OCI-M1 (cell line): ENCODE results near the gene ADAM12.
A peak's percentile ranks its signal among the peaks of the same experiment; 100 is the strongest.
"Not testable (repeated sequence)": the region's sequence is repeated elsewhere in the genome, so short reads cannot be mapped to it uniquely, and the experiment has no call there.

Experiments
- DNase-seq: peaks from one replicate; lab custom pipeline; 2025; lab: John Stamatoyannopoulos, UW

Gene ADAM12

GRCh38 chr10:126177417-126178030, 210.8 kb downstream of the ADAM12 start:
- no peak for DNase-seq

GRCh38 chr10:126175641-126176262, 212.5 kb downstream of the ADAM12 start:
- DNase-seq = no peak

GRCh38 chr10:126172755-126173154, 215.5 kb downstream of the ADAM12 start:
- not testable (repeated sequence) for DNase-seq

GRCh38 chr10:126171555-126171954, 216.7 kb downstream of the ADAM12 start:
- DNase-seq = peak; percentile 31

DNA sequence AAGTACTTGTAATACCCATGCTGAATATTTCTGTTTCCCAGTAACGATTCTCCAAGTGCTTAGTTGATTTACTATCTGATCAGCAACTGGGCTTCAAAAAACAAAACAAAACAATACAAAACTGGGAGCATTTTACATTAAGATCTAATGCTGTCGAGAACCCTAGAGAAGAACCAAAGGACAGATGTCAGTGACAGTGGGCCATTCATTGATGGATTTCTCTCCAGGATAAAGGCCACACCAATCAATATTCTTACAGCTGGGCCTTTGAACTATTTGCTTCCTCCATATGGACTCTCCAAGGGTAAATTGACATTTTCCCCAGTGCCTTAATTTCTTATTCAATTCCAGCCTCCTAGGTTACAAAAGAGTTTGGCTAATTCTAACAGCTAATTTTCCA, 217.5 kb downstream of the ADAM12 start:
- DNase-seq = no peak

GRCh38 chr10:126170371-126170770, 217.9 kb downstream of the ADAM12 start:
- DNase-seq = no peak

- DNase-seq = no peak
Observed at GRCh38 chr10:126169899-126170298, 218.4 kb downstream of the ADAM12 start.

DNA sequence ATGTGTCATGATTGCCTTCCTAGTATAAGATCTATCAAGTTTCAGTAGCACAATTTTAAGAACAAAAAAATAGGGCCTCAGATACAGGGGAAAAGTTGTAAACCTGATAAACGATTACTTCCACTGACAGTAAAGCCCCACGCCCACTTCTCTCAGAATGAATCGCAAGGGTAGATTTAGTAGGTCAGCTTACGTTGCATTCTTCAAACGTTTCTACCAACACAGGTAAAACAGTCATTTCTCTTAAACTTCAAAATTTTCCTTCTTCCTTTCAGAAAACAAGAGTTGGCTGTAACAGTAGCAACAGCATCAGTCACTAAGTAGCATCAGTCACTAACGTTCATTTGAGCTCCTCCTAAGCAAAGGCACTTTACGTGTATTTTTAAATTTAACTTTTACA, 221.5 kb downstream of the ADAM12 start:
- no peak for DNase-seq

- DNase-seq = no peak
Observed at GRCh38 chr10:126165874-126166273, 222.4 kb downstream of the ADAM12 start.

GRCh38 chr10:126163506-126163905, 224.8 kb downstream of the ADAM12 start:
- DNase-seq = no peak

- DNase-seq = no peak
Observed at GRCh38 chr10:126161691-126162090, 226.6 kb downstream of the ADAM12 start.

GRCh38 chr10:126160971-126161630, 227.2 kb downstream of the ADAM12 start:
- peak; percentile 56 for DNase-seq

- no peak for DNase-seq
Observed at GRCh38 chr10:126160571-126160970, 227.7 kb downstream of the ADAM12 start.

DNA sequence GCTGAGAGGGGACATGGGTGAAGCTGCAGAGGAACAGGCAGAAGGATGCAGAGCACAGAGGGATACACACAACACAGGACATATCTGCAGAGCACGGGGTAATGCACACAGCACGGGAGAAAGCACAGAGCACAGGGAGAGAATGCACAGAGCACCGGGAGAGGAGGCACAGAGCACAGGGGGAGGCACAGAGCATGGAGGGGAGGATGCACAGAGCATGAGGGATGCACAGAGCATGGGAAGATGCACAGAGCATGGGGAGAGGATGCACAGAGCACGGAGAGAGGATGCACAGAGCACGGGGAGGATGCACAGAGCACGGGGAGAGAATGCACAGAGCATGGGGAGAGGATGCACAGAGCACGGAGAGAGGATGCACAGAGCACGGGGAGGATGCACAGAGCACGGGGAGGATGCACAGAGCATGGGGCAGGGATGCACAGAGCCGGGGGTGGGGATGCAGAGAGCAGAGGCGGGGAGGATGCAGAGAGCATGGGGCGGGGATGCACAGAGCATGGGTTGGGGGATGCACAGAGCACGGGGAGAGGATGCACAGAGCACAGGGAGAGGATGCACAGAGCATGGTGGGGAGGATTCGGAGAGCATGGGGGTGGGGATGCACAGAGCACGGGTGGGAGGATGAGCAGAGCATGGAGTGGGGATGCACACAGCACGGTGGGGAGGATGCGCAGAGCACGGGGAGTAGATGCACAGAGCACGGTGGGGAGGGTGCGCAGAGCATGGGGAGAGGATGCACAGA, 230.0 kb downstream of the ADAM12 start:
- DNase-seq = no peak

- no peak for DNase-seq
Observed at GRCh38 chr10:126157189-126157588, 231.1 kb downstream of the ADAM12 start.

GRCh38 chr10:126156503-126156902, 231.8 kb downstream of the ADAM12 start:
- DNase-seq = no peak

DNA sequence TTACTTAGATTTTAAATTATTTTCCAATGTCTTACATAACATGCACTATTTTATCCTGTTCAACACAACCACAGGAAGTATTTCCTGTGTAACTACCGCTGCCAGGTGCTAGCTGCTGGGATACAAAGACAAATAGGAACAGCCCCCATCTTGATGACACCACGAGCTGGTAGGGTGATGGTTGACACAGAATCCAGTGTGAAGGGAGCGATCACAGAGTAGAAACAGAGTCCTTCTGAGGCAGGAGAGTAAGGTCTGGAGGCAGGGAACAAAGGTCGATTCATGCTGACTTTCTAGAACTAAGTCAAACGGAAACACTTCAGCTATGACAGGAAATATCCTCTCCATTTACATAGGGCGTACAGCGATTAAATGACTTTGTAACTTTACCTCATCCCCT, 232.3 kb downstream of the ADAM12 start:
- no peak for DNase-seq

DNA sequence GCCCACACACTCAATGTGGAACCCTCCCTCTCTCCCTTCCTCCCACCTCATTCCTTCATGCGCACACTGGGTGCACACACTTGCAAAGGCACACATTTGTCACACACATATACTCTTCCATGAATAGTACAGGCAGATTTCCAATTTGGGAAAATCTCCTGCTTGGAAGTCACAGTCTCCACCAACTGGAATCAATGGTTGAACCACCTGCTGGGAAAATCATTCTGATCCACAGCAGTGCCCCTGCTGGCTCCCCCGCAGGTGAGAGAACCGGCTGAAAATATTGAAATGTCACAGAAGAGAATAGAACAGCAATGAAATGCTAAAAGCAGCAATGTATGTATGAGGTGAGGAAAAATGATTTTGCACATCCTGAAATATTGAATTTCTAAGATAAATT, 232.7 kb downstream of the ADAM12 start:
- DNase-seq = no peak

DNA sequence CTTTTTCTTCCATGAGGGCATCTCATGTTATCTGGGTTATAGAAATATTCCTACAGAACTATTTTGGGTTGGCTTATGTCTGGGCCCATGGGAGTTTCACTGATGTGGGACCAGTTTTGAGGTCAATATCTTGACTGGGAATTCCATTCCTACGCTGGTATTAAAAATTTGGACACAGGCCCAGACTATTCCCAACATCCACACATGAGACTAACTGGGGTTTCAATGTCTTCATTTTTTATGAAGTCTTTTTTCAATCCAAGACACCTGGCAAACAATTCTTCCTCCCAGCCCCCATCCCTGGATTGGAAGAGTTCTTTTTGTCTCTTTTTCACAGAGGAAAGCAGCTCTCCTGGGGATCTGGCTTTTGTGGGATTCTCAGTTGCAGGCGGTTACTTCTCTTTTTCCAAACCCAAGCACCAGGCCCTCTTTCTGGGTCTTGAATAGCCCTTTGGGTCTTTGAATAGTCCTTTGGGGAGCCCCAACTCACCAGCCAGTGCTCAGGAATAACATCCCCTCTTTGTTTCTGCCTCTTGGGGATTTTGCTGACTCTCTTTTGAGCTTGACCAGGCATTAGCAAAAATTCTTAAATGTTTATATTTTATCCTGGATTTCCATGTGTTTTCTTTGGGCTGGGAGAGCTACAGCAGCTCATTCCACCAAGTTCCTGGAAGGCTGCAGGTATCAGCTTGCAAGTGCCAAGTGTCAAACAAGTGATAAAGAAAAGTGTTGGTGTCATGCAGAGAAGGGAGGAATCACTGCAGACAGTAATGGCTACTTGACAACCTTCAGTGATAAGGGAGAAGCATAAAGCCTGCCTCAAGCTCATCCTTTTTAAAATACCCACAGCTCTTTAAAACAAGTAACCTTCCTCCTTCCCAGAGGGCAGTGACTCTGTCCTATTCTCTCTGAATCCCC, 234.3 kb downstream of the ADAM12 start:
- DNase-seq = no peak

- peak; percentile 47 for DNase-seq
Observed at GRCh38 chr10:126147866-126148587, 240.2 kb downstream of the ADAM12 start.

- no peak for DNase-seq
Observed at GRCh38 chr10:126146771-126147170, 241.5 kb downstream of the ADAM12 start.
